ENCODE measurements around the gene GABRB3. TPM values are rescaled to one million over a fixed set of nuclear protein-coding genes. Genes with fewer than 3 reads are reported as not detected.

The GABRB3 gene
- total and polyA plus RNA-seq, 2 experiments from 2014 or later = 1.8 TPM

DNA sequence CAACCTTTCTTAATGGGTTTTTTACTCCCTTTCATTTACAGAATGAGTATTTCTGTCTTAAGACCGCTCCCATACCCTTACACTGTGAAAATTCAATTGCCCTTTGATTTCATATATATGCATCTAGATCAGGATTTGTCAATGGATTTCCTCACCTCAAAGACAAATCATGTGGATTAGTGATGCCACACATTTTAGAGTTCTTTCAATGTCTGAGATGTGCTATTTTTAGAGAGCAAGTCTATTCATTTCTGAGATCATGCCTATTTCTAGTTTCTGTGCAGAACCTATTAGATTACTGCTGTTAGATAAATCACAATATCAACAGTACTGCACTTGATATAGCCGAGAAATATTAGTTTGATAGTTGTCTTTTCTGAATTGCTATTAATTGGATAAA lies 137.3 kb downstream of the GABRB3 start:
- TF ChIP-seq EZH2phosphoT487 (IDR thresholded peaks at IDR 0.05; ENCODE audit: low read depth, severe bottlenecking, unreplicated experiment) (no peak), EZH2 (IDR thresholded peaks at IDR 0.05; ENCODE audit: borderline replicate concordance) (no peak)
- TF ChIP-seq, protein P1, sequence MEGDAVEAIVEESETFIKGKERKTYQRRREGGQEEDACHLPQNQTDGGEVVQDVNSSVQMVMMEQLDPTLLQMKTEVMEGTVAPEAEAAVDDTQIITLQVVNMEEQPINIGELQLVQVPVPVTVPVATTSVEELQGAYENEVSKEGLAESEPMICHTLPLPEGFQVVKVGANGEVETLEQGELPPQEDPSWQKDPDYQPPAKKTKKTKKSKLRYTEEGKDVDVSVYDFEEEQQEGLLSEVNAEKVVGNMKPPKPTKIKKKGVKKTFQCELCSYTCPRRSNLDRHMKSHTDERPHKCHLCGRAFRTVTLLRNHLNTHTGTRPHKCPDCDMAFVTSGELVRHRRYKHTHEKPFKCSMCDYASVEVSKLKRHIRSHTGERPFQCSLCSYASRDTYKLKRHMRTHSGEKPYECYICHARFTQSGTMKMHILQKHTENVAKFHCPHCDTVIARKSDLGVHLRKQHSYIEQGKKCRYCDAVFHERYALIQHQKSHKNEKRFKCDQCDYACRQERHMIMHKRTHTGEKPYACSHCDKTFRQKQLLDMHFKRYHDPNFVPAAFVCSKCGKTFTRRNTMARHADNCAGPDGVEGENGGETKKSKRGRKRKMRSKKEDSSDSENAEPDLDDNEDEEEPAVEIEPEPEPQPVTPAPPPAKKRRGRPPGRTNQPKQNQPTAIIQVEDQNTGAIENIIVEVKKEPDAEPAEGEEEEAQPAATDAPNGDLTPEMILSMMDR (IDR thresholded peaks at IDR 0.05; ENCODE audit: poor library complexity) = no peak
- no peaks in the 10 kb centered on the region for H3K79me2 ChIP-seq

DNA sequence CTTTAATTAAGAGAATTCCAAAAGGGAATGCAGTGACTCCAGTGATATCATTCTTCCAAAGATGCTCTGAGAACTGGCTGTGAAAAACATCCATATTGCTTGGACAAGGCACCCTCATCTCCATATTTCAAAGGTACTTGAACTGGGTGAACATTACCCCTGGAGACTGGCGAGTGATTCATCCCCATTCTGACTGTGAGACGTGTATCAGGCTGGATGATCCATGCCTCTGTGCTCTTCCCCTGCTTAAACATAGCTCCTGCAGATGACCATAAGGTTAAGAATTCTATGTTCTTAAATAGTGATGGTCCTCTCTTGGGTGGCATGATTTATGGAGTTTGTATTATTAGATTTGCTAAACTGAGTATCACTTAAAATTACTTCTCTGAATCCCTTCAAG lies 137.8 kb downstream of the GABRB3 start:
- WGBS (ENCODE audit: low lambda C conversion rate, missing lambda C conversion rate) = 61% methylated on average over 2 of the region's 2 CpGs

More for the DNA sequence above, 137.3 kb downstream of the GABRB3 start:
- Histone ChIP-seq H3K4me3 (no peak overlapping the region), H3K27me3 (no peaks in the 10 kb centered on the region), H3K27ac (no peak overlapping the region), H3K9me2 (replicated peaks; ENCODE audit: insufficient read depth) (no peaks in the 10 kb centered on the region), H3K36me3 (replicated peaks; ENCODE audit: insufficient read depth, low read depth) (no peaks in the 10 kb centered on the region), H3K4me1 (ENCODE audit: insufficient read depth) (no peaks in the 10 kb centered on the region), H3K4me2 (no peak overlapping the region), H4K20me1 (ENCODE audit: insufficient read depth, poor library complexity, severe bottlenecking) (no peaks in the 10 kb centered on the region), H2AFZ (no peak overlapping the region), H3K9me3 (ENCODE audit: low read depth) (no peaks in the 10 kb centered on the region)
- 93% methylated on average over 2 of the region's 2 CpGs for WGBS (ENCODE audit: low lambda C conversion rate, missing lambda C conversion rate)
- no peak for DNase-seq (ENCODE audit: low spot score)

DNA sequence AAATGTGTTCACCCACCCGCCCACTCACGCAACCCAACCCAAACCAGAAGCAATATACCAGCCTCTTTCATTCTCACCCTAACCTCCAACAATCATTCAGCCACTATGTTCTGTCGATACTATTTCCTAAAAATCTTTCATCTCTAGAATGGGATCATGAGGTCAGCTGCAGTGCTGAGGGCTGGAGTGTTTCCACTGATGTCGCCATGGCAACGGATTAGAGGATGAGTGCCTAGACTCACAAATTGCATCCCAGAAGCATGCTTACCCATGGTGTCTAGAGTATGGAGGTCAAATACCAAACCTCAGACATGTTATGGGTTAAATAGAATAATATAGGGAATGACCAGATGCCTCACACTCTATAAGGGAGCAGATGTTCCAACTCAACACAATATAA lies 138.5 kb downstream of the GABRB3 start:
- Histone ChIP-seq H3K36me3 (replicated peaks; ENCODE audit: insufficient read depth, low read depth) (no peaks in the 10 kb centered on the region), H3K9me3 (ENCODE audit: low read depth) (no peaks in the 10 kb centered on the region), H4K20me1 (ENCODE audit: insufficient read depth, poor library complexity, severe bottlenecking) (no peaks in the 10 kb centered on the region), H3K4me3 (no peak overlapping the region), H3K79me2 (no peaks in the 10 kb centered on the region), H3K9me2 (replicated peaks; ENCODE audit: insufficient read depth) (no peaks in the 10 kb centered on the region), H3K4me2 (no peak overlapping the region), H2AFZ (no peak overlapping the region), H3K27me3 (no peaks in the 10 kb centered on the region), H3K27ac (no peak overlapping the region), H3K4me1 (ENCODE audit: insufficient read depth) (no peaks in the 10 kb centered on the region)
- no peak for DNase-seq (ENCODE audit: low spot score)
- TF ChIP-seq EZH2 (IDR thresholded peaks at IDR 0.05; ENCODE audit: borderline replicate concordance) = no peak
- TF ChIP-seq EZH2phosphoT487 (IDR thresholded peaks at IDR 0.05; ENCODE audit: low read depth, severe bottlenecking, unreplicated experiment) = no peak
- TF ChIP-seq, protein P1 (IDR thresholded peaks at IDR 0.05; ENCODE audit: poor library complexity) = no peak
- WGBS (ENCODE audit: low lambda C conversion rate, missing lambda C conversion rate) = 82% methylated on average over 5 of the region's 5 CpGs

More for the DNA sequence above, 137.8 kb downstream of the GABRB3 start:
- no peaks in the 10 kb centered on the region for H3K79me2 ChIP-seq
- H3K9me2 ChIP-seq (replicated peaks; ENCODE audit: insufficient read depth) = no peaks in the 10 kb centered on the region
- DNase-seq (ENCODE audit: low spot score) = no peak
- H3K4me2 ChIP-seq = no peak overlapping the region
- no peak overlapping the region for H3K4me3 ChIP-seq
- TF ChIP-seq, protein P1 (IDR thresholded peaks at IDR 0.05; ENCODE audit: poor library complexity) = no peak
- no peaks in the 10 kb centered on the region for H3K9me3 ChIP-seq (ENCODE audit: low read depth)
- no peaks in the 10 kb centered on the region for H3K4me1 ChIP-seq (ENCODE audit: insufficient read depth)
- no peak overlapping the region for H2AFZ ChIP-seq
- H3K27ac ChIP-seq = no peak overlapping the region
- no peaks in the 10 kb centered on the region for H4K20me1 ChIP-seq (ENCODE audit: insufficient read depth, poor library complexity, severe bottlenecking)
- H3K27me3 ChIP-seq = no peaks in the 10 kb centered on the region
- no peaks in the 10 kb centered on the region for H3K36me3 ChIP-seq (replicated peaks; ENCODE audit: insufficient read depth, low read depth)

DNA sequence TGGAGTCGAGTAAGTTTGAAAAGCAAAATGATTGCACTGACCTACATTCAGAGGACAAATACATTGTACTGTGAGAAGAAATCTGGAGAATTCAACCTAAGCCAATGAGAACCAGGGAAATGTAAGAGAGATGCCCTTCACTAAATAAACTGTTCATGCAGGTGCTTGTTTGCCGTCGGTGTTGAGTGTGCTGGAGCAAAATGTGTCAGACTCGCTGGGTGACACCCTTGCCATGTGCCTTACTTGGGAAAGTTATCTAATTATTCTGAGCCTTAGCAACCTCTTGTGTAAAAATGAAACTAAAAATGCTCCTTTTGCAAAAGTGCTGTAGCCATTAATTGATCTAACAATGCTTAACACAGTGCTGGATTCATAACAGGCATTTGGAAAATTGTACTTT lies 140.4 kb downstream of the GABRB3 start:
- Histone ChIP-seq H3K4me2 (no peak overlapping the region), H3K9me2 (replicated peaks; ENCODE audit: insufficient read depth) (no peaks in the 10 kb centered on the region), H3K36me3 (replicated peaks; ENCODE audit: insufficient read depth, low read depth) (no peaks in the 10 kb centered on the region), H3K4me3 (no peak overlapping the region), H4K20me1 (ENCODE audit: insufficient read depth, poor library complexity, severe bottlenecking) (no peaks in the 10 kb centered on the region), H3K27ac (no peak overlapping the region), H3K79me2 (no peaks in the 10 kb centered on the region), H3K4me1 (ENCODE audit: insufficient read depth) (no peaks in the 10 kb centered on the region), H2AFZ (no peak overlapping the region), H3K27me3 (no peaks in the 10 kb centered on the region), H3K9me3 (ENCODE audit: low read depth) (no peaks in the 10 kb centered on the region)
- TF ChIP-seq EZH2phosphoT487 (IDR thresholded peaks at IDR 0.05; ENCODE audit: low read depth, severe bottlenecking, unreplicated experiment) = no peak
- TF ChIP-seq EZH2 (IDR thresholded peaks at IDR 0.05; ENCODE audit: borderline replicate concordance) = no peak
- TF ChIP-seq, protein P1 (IDR thresholded peaks at IDR 0.05; ENCODE audit: poor library complexity) = no peak
- WGBS (ENCODE audit: low lambda C conversion rate, missing lambda C conversion rate) = 56% methylated on average over 4 of the region's 4 CpGs
- DNase-seq (ENCODE audit: low spot score) = no peak
